ENCODE results near the gene FOXF1. TPM values are rescaled to one million over a fixed set of nuclear protein-coding genes. Genes with fewer than 3 reads are reported as not detected.

Gene FOXF1
- total and polyA plus RNA-seq, 2 of the 13 experiments (the other 11 are each of a cell fraction or from before 2014, with no cell fraction given) = not detected

DNA sequence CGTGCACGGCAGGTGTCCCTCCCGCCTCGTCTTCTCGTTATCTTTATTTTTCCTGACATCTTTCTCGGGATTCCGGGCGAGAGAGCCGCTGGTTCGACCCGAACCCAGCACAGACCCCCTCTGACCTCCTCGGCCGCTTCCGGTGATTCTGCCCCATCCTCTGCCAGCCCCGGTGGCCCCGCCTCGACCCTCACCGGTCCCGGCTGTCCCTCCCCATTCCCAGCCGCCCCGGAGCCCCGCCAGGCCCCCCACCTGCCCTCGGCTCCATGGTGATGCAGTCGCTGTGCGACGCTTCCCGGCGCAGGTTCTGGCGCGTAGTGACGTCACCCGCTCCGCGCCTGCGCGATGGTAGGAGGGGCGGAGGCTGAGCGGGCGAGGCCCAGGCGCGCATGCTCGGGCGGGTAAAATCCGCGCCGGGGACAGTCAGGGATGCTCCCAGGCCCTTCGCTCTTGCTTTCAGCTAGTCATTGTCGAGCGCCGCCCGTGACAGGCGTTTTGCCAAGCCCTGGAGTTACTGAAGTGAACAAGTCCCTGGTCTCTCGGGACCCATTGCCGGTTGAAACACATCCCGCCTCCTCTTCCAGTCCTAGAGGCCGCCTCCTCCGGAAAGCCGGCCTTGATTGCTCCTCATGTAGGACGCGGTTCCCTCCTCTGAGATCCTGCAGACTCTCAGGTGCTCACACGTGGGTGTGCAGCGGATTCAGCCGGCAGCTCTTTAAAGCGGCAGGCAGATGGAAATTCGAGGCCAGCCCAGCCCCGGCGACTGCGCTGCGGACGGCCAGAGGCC, 44.8 kb downstream of the FOXF1 start, which contains the start of gene MTHFSD (continued):
- TF ChIP-seq ZHX1 (CRISPR knock-in tag; IDR thresholded peaks at IDR 0.05; ENCODE audit: low read depth) = peak; percentile 85; the same call in 1 of the 2 replicates
- TF ChIP-seq ASH2L (IDR thresholded peaks at IDR 0.05; ENCODE audit: insufficient read length, low read depth, low read length) = peak; percentile 79
- no peak for TF ChIP-seq KDM3A (CRISPR knock-in tag; IDR thresholded peaks at IDR 0.05; ENCODE audit: low read depth)
- peak; percentile 87; the same call in 1 of the 2 replicates for TF ChIP-seq ZNF784 (CRISPR knock-in tag; IDR thresholded peaks at IDR 0.05; ENCODE audit: borderline replicate concordance)
- TF ChIP-seq, protein P1, sequence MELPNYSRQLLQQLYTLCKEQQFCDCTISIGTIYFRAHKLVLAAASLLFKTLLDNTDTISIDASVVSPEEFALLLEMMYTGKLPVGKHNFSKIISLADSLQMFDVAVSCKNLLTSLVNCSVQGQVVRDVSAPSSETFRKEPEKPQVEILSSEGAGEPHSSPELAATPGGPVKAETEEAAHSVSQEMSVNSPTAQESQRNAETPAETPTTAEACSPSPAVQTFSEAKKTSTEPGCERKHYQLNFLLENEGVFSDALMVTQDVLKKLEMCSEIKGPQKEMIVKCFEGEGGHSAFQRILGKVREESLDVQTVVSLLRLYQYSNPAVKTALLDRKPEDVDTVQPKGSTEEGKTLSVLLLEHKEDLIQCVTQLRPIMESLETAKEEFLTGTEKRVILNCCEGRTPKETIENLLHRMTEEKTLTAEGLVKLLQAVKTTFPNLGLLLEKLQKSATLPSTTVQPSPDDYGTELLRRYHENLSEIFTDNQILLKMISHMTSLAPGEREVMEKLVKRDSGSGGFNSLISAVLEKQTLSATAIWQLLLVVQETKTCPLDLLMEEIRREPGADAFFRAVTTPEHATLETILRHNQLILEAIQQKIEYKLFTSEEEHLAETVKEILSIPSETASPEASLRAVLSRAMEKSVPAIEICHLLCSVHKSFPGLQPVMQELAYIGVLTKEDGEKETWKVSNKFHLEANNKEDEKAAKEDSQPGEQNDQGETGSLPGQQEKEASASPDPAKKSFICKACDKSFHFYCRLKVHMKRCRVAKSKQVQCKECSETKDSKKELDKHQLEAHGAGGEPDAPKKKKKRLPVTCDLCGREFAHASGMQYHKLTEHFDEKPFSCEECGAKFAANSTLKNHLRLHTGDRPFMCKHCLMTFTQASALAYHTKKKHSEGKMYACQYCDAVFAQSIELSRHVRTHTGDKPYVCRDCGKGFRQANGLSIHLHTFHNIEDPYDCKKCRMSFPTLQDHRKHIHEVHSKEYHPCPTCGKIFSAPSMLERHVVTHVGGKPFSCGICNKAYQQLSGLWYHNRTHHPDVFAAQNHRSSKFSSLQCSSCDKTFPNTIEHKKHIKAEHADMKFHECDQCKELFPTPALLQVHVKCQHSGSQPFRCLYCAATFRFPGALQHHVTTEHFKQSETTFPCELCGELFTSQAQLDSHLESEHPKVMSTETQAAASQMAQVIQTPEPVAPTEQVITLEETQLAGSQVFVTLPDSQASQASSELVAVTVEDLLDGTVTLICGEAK (IDR thresholded peaks at IDR 0.05) = no peak
- TF ChIP-seq, protein P1 (CRISPR knock-in tag; IDR thresholded peaks at IDR 0.05) = 0 out of 2 replicates have a peak, but pooled peaks have one; percentile 51
- peak; percentile 89; the same call in 1 of the 2 replicates for TF ChIP-seq ZNF414 (CRISPR knock-in tag; IDR thresholded peaks at IDR 0.05)
- peak; percentile 76 for TF ChIP-seq ZBTB21 (CRISPR knock-in tag; IDR thresholded peaks at IDR 0.05)
- TF ChIP-seq GPN1 (CRISPR knock-in tag; IDR thresholded peaks at IDR 0.05; ENCODE audit: borderline replicate concordance) = no peak
- peak; percentile 92 for TF ChIP-seq ZNF639 (CRISPR knock-in tag; conservative IDR thresholded peaks at IDR 0.05)
- TF ChIP-seq ERF (CRISPR knock-in tag; IDR thresholded peaks at IDR 0.05) = peak; percentile 92
- TF ChIP-seq ZNF143 (CRISPR knock-in tag; IDR thresholded peaks at IDR 0.05) = peak; percentile 68
- peak; percentile 43; the same call in 1 of the 2 replicates for TF ChIP-seq ZC3H4 (CRISPR knock-in tag; IDR thresholded peaks at IDR 0.05; ENCODE audit: borderline replicate concordance)

Measured in HepG2 (cell line).